BLaER1 (cell line): ENCODE results near the gene B3GNT3.

Experiments used
- H3K27ac ChIP-seq: shearing (Covaris generic); formaldehyde crosslinking; 2 replicates; pipeline ENCODE4 v1.8.1; 2022
- H3K27me3 ChIP-seq: shearing (Covaris generic); formaldehyde crosslinking; 2 replicates; pipeline ENCODE4 v1.8.1; 2022
- H3K36me3 ChIP-seq: shearing (Covaris generic); formaldehyde crosslinking; 2 replicates; pipeline ENCODE4 v1.8.1; 2022
- H3K4me1 ChIP-seq: shearing (Covaris generic); formaldehyde crosslinking; 2 replicates; pipeline ENCODE4 v1.8.1; 2022
- H3K4me2 ChIP-seq: shearing (Covaris generic); formaldehyde crosslinking; 2 replicates; pipeline ENCODE4 v1.8.1; 2022
- H3K4me3 ChIP-seq: shearing (Covaris generic); formaldehyde crosslinking; 2 replicates; pipeline ENCODE4 v1.8.1; 2022
- H3K9ac ChIP-seq: shearing (Covaris generic); formaldehyde crosslinking; 2 replicates; pipeline ENCODE4 v1.8.1; 2022
- H3K9me3 ChIP-seq: shearing (Covaris generic); formaldehyde crosslinking; 2 replicates; pipeline ENCODE4 v1.8.1; 2022
- H4K20me1 ChIP-seq: shearing (Covaris generic); formaldehyde crosslinking; 2 replicates; pipeline ENCODE4 v1.8.1; 2022
- Cebpa-rat ChIP-seq: shearing (Covaris generic); IDR thresholded peaks from 2 replicates; pipeline ENCODE4 v1.8.1; 2022

The B3GNT3 gene

DNA sequence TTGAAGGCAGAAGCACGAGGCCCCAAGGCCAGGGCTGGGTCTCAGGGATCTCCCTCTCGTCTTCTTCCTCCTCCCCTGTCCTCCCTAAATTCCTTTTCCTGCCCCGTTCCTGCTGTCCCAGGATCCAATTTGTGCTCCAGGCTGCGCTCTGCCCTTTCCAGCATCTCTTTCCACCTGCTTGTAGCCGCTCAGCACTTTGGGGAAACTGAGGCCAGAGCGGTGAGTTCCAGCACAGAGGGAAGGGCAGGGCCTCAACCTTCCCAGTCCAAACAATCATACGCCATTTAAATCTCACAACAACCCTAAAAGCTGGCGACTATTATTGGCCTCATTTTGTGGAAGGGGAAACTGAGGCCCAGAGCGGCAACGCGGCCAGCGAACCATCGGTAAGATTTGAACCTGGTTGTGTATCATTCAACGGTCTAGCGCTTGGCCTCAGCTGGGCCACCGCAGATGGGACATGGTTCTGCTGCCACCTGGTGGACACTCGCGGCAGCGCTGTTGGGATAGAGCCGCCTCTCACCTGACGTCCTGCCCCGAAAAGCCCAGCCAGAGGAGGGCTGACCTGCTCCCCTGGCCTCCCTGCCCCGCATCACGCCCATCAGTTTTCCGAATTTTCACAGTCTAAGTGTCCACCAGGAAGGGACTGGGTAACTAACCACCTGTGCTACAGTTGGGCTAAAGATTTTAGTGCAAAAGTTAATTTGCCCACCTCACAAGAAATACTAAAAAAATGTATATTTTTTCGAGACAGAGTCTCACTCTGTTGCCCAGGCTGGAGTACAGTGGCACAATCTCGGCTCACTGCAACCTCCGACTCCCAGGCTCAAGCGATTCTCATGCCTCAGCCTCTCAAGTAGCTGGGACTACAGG lies 60.6 kb downstream of the B3GNT3 start:
- no peak for TF ChIP-seq Cebpa-rat
- Histone ChIP-seq H3K9ac (no peak overlapping the region), H3K9me3 (no peaks in the 10 kb centered on the region), H3K36me3 (peaks cover 1% of the 10 kb centered on the region; the same call in 1 of the 2 replicates), H3K4me2 (no peak overlapping the region), H4K20me1 (peaks cover 8% of the 10 kb centered on the region), H3K27me3 (no peaks in the 10 kb centered on the region), H3K4me1 (peaks cover 29% of the 10 kb centered on the region), H3K4me3 (no peak overlapping the region), H3K27ac (no peak overlapping the region)

DNA sequence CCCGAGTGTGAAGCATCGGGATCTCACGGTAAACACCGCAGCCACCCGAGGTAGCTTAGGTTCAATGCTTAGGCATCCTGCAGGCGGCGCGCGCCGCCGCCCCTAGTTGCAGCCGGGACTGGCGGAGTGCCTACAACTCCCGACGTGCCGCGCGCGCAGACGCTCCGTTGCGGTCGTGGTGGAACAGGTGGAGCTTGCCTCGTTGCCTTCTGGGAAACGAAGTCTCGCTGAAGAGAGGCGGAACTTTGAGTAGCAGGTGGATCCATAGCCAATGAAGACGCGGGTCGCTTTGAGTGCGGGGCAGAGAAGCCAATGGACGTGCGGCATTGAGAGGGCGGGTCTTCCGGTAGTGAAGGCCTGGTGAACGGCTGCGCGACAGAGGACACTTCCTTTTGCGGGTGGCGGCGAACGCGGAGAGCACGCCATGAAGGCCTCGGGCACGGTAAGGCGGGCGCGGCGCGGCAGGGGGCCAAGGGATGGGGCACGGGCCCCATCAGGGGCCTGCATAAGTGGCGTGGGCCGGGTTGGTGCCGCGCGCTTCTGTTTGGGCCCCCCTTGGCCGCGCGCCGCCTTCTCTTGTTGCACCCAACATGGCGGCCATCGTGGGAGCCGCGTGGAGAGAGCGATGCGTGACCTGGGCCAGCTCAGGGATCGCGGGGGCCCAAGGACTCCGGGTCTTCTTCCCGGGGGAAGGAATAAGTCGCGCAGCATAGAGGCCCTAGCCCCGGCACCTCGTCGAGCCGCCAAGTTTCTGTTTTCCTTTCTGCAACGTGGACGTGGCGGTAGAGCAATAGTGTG lies 64.8 kb downstream of the B3GNT3 start, which contains the start of gene RPL18A:
RPL18A (plus strand) TSS at position 378 of the 798 bp plus-strand sequence; CDS start at position 425, 47 bp downstream.
- no peak for TF ChIP-seq Cebpa-rat
- Histone ChIP-seq H3K36me3 (peaks cover 43% of the 10 kb centered on the region), H3K27me3 (no peaks in the 10 kb centered on the region), H3K4me2 (peak within 1 kb of the TSS; percentile 99), H4K20me1 (peaks cover 50% of the 10 kb centered on the region), H3K4me3 (peak within 1 kb of the TSS; percentile 90), H3K9me3 (no peaks in the 10 kb centered on the region), H3K9ac (peak within 1 kb of the TSS; percentile 100), H3K4me1 (peaks cover 44% of the 10 kb centered on the region), H3K27ac (peak within 1 kb of the TSS; percentile 99)

DNA sequence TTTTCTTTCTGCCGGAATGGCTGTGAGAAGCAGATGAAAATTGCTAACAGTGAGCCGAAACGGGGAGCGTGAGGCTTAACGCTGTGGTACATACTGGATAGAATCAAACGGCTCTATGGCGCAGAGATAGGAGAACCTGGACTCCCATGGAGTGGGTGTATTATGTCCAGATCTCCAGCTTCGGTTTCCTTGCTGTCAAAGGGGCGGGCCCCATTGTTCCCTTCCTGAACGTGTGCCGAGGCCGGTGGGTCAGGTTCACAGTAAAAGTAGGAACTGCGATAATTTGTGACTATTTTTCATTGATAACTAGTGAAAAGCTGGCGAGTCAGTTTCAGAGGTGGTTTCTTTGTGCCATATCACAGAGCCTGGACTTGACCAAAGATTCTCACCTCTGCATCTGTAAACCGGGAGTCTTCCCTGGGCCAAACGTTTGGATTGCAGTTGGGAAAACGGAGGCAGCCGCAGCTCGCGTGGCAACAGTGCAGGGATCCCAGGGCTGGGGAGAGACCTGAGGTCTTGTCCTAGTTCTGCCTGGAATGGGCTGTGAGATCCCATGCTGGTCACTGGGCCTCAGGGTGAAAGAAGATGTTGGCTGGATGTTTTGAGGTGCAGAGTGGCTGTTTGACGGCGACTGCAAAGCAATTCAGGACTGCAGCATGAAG lies 65.5 kb downstream of the B3GNT3 start:
- no peaks in the 10 kb centered on the region for H3K27me3 ChIP-seq
- peak overlapping the region; percentile 90 for H3K4me3 ChIP-seq
- no peaks in the 10 kb centered on the region for H3K9me3 ChIP-seq
- peaks cover 57% of the 10 kb centered on the region for H4K20me1 ChIP-seq
- H3K9ac ChIP-seq = peak overlapping the region; percentile 100
- H3K27ac ChIP-seq = peak overlapping the region; percentile 99
- H3K4me2 ChIP-seq = peak overlapping the region; percentile 99
- peaks cover 37% of the 10 kb centered on the region for H3K4me1 ChIP-seq
- H3K36me3 ChIP-seq = peaks cover 51% of the 10 kb centered on the region
- no peak for TF ChIP-seq Cebpa-rat

DNA sequence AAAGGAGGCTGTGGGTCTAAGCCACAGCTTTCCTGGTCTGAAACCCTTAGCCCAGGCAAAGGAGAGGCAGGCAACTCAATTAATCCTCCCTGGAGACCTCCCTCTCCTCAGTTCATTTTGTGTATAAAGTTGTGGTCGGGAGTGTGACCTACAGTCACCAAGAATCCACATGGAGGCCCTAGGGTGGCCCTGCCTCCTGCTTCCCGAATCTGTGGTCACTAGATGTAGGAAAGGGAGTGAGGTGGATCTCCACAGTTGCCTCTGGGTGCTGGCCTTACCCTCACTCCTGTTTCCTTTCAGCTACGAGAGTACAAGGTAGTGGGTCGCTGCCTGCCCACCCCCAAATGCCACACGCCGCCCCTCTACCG lies 66.0 kb downstream of the B3GNT3 start:
- H4K20me1 ChIP-seq = peaks cover 62% of the 10 kb centered on the region
- peak overlapping the region; percentile 90 for H3K4me3 ChIP-seq
- peak overlapping the region; percentile 99 for H3K4me2 ChIP-seq
- H3K27me3 ChIP-seq = no peaks in the 10 kb centered on the region
- H3K36me3 ChIP-seq = peaks cover 56% of the 10 kb centered on the region
- H3K9ac ChIP-seq = peak overlapping the region; percentile 100
- peaks cover 36% of the 10 kb centered on the region for H3K4me1 ChIP-seq
- no peak for TF ChIP-seq Cebpa-rat
- H3K27ac ChIP-seq = peak overlapping the region; percentile 99
- H3K9me3 ChIP-seq = no peaks in the 10 kb centered on the region

DNA sequence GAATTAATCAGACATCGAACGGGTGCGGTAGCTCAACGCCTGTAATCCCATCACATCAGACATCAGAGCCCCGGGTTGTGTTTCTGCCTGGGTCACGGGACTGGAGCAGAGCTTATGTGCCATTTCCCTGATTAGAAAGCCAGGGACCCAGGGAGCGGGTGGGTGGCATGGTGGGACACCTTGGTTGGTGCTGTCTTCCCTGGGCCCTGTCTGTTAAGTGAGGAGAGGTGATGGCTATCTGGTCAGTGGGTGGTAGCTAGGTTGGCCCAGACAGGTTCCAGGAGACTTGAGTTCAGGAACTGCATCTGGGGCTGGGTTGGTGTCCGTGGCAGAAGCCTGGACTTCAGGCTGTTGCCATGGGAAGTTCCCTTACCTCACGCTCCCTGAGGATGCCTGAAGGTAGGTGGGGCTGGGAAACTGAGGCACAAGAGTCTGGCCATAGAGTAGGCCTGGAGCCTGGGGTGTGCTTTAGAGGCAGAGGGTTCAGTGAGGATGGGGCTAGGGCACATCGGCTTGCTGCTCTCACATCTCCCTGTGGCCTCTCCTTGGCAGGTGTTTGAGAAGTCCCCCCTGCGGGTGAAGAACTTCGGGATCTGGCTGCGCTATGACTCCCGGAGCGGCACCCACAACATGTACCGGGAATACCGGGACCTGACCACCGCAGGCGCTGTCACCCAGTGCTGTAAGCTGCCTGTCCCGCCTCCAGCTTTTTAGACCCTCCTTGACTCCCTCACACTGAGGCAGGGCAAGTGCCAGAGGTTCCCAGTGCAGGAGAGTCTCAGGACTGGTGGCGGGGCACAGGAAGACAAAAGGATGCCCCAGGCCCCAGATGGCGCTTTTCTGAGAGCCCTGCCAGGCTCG lies 66.8 kb downstream of the B3GNT3 start:
- no peaks in the 10 kb centered on the region for H3K27me3 ChIP-seq
- H3K36me3 ChIP-seq = peaks cover 57% of the 10 kb centered on the region
- H3K4me2 ChIP-seq = peak overlapping the region; percentile 99
- peak overlapping the region; percentile 90 for H3K4me3 ChIP-seq
- peak overlapping the region; percentile 99; the same call in 1 of the 2 replicates for H3K27ac ChIP-seq
- peak overlapping the region; percentile 100 for H3K9ac ChIP-seq
- H4K20me1 ChIP-seq = peaks cover 66% of the 10 kb centered on the region
- no peaks in the 10 kb centered on the region for H3K9me3 ChIP-seq
- peaks cover 36% of the 10 kb centered on the region for H3K4me1 ChIP-seq
- TF ChIP-seq Cebpa-rat = no peak

DNA sequence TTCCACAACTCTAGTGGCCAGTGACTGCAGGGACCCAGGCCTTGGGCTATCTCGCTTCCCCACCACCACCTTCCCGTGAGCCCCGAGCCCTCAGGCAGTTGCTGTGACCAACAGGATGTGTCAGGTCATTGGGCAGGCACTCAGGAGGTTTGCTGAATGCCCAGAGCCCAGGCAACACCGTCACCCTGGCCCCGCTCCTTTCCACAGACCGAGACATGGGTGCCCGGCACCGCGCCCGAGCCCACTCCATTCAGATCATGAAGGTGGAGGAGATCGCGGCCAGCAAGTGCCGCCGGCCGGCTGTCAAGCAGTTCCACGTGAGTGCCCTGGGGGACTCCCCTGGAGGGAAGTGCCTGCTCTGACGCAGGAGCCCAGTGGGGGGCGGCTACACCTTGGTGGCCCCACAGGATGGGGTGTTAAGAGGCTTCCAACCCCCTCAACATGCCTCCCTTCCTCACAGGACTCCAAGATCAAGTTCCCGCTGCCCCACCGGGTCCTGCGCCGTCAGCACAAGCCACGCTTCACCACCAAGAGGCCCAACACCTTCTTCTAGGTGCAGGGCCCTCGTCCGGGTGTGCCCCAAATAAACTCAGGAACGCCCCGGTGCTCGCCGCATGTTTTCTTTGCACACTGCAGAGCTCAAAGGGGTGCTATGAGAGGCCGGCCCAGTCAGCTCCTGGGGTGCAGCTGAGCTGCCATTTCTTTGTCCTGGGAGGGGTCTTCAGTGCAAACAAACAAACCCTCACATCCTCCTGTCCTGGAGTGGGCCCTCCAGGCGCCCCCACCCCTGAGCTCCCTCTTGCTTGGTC lies 68.0 kb downstream of the B3GNT3 start:
- H3K4me2 ChIP-seq = peak overlapping the region; percentile 99

More for the DNA sequence above, 68.0 kb downstream of the B3GNT3 start:
- Histone ChIP-seq H3K27ac (peak overlapping the region; percentile 38; the same call in 1 of the 2 replicates), H3K4me1 (peaks cover 36% of the 10 kb centered on the region), H3K9me3 (no peaks in the 10 kb centered on the region), H3K27me3 (no peaks in the 10 kb centered on the region), H3K4me3 (0 out of 2 replicates have a peak overlapping the region, but pooled peaks have one; percentile 90), H3K36me3 (peaks cover 57% of the 10 kb centered on the region), H4K20me1 (peaks cover 71% of the 10 kb centered on the region), H3K9ac (peak overlapping the region; percentile 100; the same call in 1 of the 2 replicates)
- TF ChIP-seq Cebpa-rat = no peak
